GM10266 (cell line): ENCODE measurements around the gene KLHDC7B.

Source experiments
- DNase-seq: peaks from one replicate; pipeline ENCODE4 v3.0.0; 2012; ENCODE audit errors: extremely low spot score
- CTCF ChIP-seq: IDR thresholded peaks from 2 replicates; pipeline ENCODE4 v1.5.1; 2012; ENCODE audit warnings: mild to moderate bottlenecking, low read depth; ENCODE audit not compliant: control insufficient read depth, insufficient read depth; ENCODE audit errors: missing control alignments

The KLHDC7B gene

GRCh38 chr22:50587407-50587806 is 41.7 kb downstream of the KLHDC7B start:
- no peak for TF ChIP-seq CTCF
- no peak for DNase-seq

GRCh38 chr22:50595189-50595588 is 49.5 kb downstream of the KLHDC7B start:
- DNase-seq = no peak
- no peak for TF ChIP-seq CTCF

GRCh38 chr22:50597097-50597496 is 51.4 kb downstream of the KLHDC7B start:
- no peak for DNase-seq
- no peak for TF ChIP-seq CTCF

- peak; percentile 92 for DNase-seq
- no peak for TF ChIP-seq CTCF
Measured at GRCh38 chr22:50599816-50600455, 54.2 kb downstream of the KLHDC7B start.

- no peak for TF ChIP-seq CTCF
- DNase-seq = peak; percentile 71
Measured at GRCh38 chr22:50600538-50600937, 54.8 kb downstream of the KLHDC7B start, which contains the start of gene MAPK8IP2. TSS of gene MAPK8IP2 (plus strand) at chr22:50600793. CDS start at chr22:50600819, 26 bp downstream.
